Activated CD4-positive, alpha-beta memory T cell treated with anti-CD3 and anti-CD28 coated beads, Interleukin-2, amount 10 ng/mL, durations not matched to agents 7 days and 5 days (primary cell): Measurements from ENCODE around the gene FILIP1L. TPM values are rescaled to one million over a fixed set of nuclear protein-coding genes. Genes with fewer than 3 reads are reported as not detected.

ENCODE experiments used
- CTCF ChIA-PET: fragments of 350-600 bp; sonication (Branson Sonifier 250); formaldehyde crosslinking; loops from one replicate; lab custom pipeline; 2021; ENCODE audit warnings: antibody characterized with exemption, inconsistent platforms; lab: Charles Lee
- POLR2A ChIA-PET: fragments of 350-600 bp; sonication (Branson Sonifier 250); formaldehyde crosslinking; loops from one replicate; lab custom pipeline; 2021; ENCODE audit warnings: antibody characterized with exemption; lab: Charles Lee
- DNase-seq: peaks from one replicate; pipeline ENCODE4 v3.0.0-alpha.2; 2020
- H3K27ac Mint-ChIP-seq: one replicate; pipeline ENCODE4 v1.8.0; 2021; ENCODE audit warnings: mild to moderate bottlenecking, mixed read lengths
- H3K27me3 Mint-ChIP-seq: one replicate; pipeline ENCODE4 v1.8.0; 2021; ENCODE audit warnings: mixed read lengths
- H3K36me3 Mint-ChIP-seq: one replicate; pipeline ENCODE4 v1.8.0; 2021; ENCODE audit warnings: low read depth, mixed read lengths
- H3K4me1 Mint-ChIP-seq: one replicate; pipeline ENCODE4 v1.8.0; 2021; ENCODE audit warnings: mixed read lengths
- H3K4me3 Mint-ChIP-seq: one replicate; pipeline ENCODE4 v1.8.0; 2021; ENCODE audit warnings: mild to moderate bottlenecking, mixed read lengths
- H3K9me3 Mint-ChIP-seq: one replicate; pipeline ENCODE4 v1.8.0; 2021; ENCODE audit warnings: mixed read lengths
- total RNA-seq, 2 experiments: library from RNA; stranded (reverse); gene quantifications; one replicate each; pipeline ENCODE4 v1.2.3, GENCODE V29; 2021

Gene FILIP1L
- total RNA-seq, 2 experiments from 2014 or later: 1.9 to 2.0 TPM

DNA sequence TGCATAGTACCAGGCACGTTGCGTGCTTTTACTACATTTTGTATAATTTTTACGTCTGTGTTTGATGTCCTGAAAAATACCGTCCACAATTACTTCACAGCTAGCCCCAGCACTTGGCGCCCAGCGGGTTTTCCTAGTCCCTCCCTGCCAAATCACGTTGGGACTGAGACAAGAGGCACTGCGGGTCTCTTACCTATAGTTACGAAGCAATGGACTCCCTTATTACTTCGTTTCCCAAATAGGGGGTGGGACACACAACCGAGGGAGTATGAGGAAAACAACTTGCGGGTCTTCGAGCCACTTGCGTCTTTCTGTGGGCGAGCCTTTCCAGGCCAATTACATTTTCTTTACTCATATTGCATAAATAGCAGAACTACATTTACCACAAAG lies 297.3 kb downstream of the FILIP1L start:
- CTCF ChIA-PET: interaction anchor here (1.7 to 2.6 kb wide), 3 partner anchors 9 to 444 kb away, joined by 6 to 15 read pairs (median 9); partner anchors contain the start of gene TBC1D23
- H3K27me3 Mint-ChIP-seq: peaks cover 3% of the 10 kb centered on the region

DNA sequence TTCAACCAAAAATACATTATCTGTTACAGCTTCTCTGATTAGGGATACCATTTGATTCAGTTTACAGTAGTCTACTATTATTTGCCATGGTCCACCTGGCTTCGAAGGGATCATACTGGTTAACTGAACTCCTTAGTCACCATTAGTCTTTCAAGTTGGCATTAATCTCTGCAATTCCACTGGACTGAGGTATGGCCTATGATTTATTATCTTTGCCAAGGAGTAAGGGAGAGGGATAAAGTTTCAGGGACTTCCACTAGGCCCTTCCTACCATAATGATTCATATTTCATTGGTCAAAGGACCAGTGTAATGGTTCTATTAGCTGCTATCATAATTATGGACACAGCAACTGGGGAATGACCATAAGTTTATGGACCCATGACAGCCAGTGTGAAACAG lies 303.9 kb downstream of the FILIP1L start:
- CTCF ChIA-PET: no interaction called here
- peaks cover 5% of the 10 kb centered on the region for H3K27me3 Mint-ChIP-seq

More for the DNA sequence above, 297.3 kb downstream of the FILIP1L start:
- Mint-ChIP-seq H3K9me3 (no peaks in the 10 kb centered on the region), H3K36me3 (peaks cover 9% of the 10 kb centered on the region), H3K4me3 (peak overlapping the region; percentile 84), H3K4me1 (peaks cover 38% of the 10 kb centered on the region), H3K27ac (peak overlapping the region; percentile 76)
- DNase-seq: no peak
- POLR2A ChIA-PET: interaction anchor here (0.7 to 1.8 kb wide), 4 partner anchors 50 to 584 kb away, joined by 3 to 8 read pairs (median 6); partner anchors contain the start of genes LNP1 and TOMM70

DNA sequence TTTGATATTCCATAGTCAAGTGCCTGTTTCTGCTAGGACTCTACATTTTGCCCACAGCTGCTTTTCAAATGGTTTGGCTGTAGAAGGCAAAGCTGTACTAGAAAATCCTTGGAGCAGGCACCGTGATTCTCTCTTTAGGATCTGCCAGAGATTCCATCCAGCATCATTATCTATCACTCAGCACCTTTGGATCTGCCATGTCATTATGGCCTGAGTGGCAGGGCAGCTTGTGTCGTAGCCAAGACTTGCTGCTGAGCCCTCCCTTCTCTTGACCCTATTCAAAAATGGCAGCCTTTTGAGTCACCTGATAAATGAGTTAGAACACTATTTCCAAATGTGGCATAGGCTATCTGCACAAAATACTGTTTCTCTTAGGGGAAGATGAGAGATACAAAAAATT lies 304.7 kb downstream of the FILIP1L start:
- H3K4me1 Mint-ChIP-seq: no peaks in the 10 kb centered on the region
- H3K27ac Mint-ChIP-seq: no peak overlapping the region
- H3K27me3 Mint-ChIP-seq: peaks cover 5% of the 10 kb centered on the region
- no peak overlapping the region for H3K4me3 Mint-ChIP-seq
- peaks cover 6% of the 10 kb centered on the region for H3K9me3 Mint-ChIP-seq
- peaks cover 4% of the 10 kb centered on the region for H3K36me3 Mint-ChIP-seq
- DNase-seq: no peak
- ChIA-PET POLR2A (no interaction called here), CTCF (interaction anchor here (0.9 to 2.3 kb wide), 2 partner anchors 9 kb away, joined by 3 to 9 read pairs; partner anchors contain the start of gene CMSS1)

More for the DNA sequence above, 303.9 kb downstream of the FILIP1L start:
- Mint-ChIP-seq H3K4me3 (no peak overlapping the region), H3K9me3 (peaks cover 5% of the 10 kb centered on the region), H3K4me1 (no peaks in the 10 kb centered on the region), H3K36me3 (peaks cover 4% of the 10 kb centered on the region), H3K27ac (no peak overlapping the region)
- POLR2A ChIA-PET: no interaction called here
- no peak for DNase-seq

DNA sequence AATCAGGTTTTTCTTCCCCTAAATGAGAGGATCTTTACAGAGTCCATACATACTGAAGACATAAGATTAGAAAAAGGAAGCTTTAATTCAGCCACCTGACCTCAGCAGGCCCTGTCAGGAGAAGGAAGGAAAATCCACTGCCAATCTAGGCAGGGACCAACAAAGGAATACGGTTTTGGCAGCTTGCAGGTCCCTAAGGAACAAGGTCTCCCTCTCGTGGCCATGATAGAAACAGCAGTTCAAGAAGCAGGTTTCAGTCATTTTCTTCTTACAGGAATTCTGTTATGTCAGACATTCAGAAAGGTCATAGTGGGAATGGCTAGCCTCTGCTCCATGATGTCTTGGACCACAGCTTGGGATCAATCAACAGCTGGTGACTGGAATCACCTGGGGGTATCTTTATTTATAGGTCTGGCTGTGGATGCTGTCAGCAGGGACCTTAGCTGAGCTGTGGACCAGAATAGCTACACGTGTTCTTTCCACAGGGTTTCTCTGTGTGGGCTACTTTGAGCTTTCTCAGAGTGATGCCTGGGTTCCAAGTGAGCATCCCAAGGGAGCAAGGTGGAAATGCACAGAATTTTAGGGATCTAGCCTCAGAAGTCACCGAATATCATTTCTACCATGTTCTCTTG lies 306.0 kb downstream of the FILIP1L start:
- POLR2A ChIA-PET: interaction anchor here (0.9 kb wide), 1 partner anchor 10 kb away, joined by 4 read pairs; the partner anchor contains the start of gene CMSS1
- H3K4me1 Mint-ChIP-seq: no peaks in the 10 kb centered on the region
- CTCF ChIA-PET: interaction anchor here (1.0 to 2.3 kb wide), 6 partner anchors 10 to 684 kb away, joined by 3 to 9 read pairs (median 4); partner anchors contain the start of genes CMSS1 and TMEM45A

DNA sequence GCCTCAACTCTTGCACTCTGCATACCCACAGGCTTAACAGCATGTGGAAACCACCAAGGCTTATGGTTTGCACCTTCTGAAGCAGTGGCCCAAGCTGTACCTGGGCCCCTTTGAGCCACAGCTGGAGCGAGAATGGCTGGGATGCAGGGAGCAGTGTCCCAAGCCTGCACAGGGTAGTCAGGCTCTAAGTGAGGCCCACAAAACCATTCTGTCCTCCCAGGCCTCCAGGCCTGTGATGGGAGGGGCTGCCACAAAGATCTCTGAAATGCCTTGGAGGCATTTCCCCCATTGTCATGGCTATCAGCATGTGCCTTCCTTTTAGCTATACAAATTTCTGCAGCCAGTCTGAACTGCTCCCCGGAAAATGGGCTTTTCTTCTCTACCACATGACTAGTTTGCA lies 309.1 kb downstream of the FILIP1L start:
- Mint-ChIP-seq H3K27ac (no peak overlapping the region), H3K36me3 (peaks cover 4% of the 10 kb centered on the region), H3K4me3 (no peak overlapping the region), H3K9me3 (peaks cover 12% of the 10 kb centered on the region), H3K27me3 (no peaks in the 10 kb centered on the region), H3K4me1 (no peaks in the 10 kb centered on the region)
- POLR2A ChIA-PET: no interaction called here
- CTCF ChIA-PET: no interaction called here
- DNase-seq: no peak

More for the DNA sequence above, 306.0 kb downstream of the FILIP1L start:
- peaks cover 4% of the 10 kb centered on the region for H3K36me3 Mint-ChIP-seq
- H3K27me3 Mint-ChIP-seq: peaks cover 5% of the 10 kb centered on the region
- H3K4me3 Mint-ChIP-seq: no peak overlapping the region
- no peak overlapping the region for H3K27ac Mint-ChIP-seq
- peaks cover 12% of the 10 kb centered on the region for H3K9me3 Mint-ChIP-seq
- DNase-seq: peak; percentile 31

DNA sequence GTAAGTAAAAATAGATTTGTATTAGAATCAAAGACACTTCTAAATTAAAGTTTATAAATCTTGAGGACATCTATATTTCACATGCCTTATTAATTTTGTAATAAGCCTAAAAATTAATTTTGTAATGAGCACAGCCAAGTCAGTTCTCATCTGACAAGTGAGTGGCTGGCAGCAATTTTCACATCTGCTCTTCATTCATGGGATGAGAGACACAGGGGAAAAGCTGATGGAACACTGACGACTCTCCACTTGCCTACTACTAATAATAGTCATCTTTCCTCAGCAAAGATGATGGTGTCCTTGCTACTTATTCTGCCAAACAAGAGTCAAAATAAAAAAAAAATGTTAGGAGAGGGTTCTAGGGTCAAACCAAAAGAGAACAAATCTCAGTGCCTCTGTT lies 311.0 kb downstream of the FILIP1L start:
- ChIA-PET CTCF (no interaction called here), POLR2A (no interaction called here)
- no peak for DNase-seq
- H3K4me3 Mint-ChIP-seq: no peak overlapping the region
- peaks cover 12% of the 10 kb centered on the region for H3K9me3 Mint-ChIP-seq
- peaks cover 4% of the 10 kb centered on the region for H3K36me3 Mint-ChIP-seq
- H3K27me3 Mint-ChIP-seq: no peaks in the 10 kb centered on the region
- H3K4me1 Mint-ChIP-seq: no peaks in the 10 kb centered on the region
- H3K27ac Mint-ChIP-seq: no peak overlapping the region

DNA sequence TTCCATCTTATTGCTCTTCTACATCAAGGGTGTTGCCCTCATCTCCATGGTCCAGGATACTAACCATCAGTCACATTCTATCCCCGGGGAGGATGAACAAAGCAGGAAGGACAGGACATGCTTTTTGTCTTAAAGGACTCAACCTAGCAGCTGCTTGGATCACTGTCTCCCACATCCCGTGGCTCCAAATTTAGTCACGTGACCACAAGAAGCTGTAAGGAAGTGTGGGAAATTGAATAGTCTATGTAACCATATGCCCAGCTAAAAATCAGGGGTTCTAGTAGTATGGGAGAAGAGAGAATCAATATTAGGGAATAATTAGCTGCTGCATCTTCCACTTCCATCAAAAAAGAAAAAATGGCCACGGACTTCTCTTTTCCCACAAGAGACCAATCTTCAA lies 314.9 kb downstream of the FILIP1L start:
- H3K27ac Mint-ChIP-seq: no peak overlapping the region
- peaks cover 5% of the 10 kb centered on the region for H3K9me3 Mint-ChIP-seq
- H3K27me3 Mint-ChIP-seq: no peaks in the 10 kb centered on the region
- DNase-seq: no peak
- no peaks in the 10 kb centered on the region for H3K36me3 Mint-ChIP-seq
- no peak overlapping the region for H3K4me3 Mint-ChIP-seq
- CTCF ChIA-PET: no interaction called here
- no peaks in the 10 kb centered on the region for H3K4me1 Mint-ChIP-seq
- POLR2A ChIA-PET: no interaction called here

DNA sequence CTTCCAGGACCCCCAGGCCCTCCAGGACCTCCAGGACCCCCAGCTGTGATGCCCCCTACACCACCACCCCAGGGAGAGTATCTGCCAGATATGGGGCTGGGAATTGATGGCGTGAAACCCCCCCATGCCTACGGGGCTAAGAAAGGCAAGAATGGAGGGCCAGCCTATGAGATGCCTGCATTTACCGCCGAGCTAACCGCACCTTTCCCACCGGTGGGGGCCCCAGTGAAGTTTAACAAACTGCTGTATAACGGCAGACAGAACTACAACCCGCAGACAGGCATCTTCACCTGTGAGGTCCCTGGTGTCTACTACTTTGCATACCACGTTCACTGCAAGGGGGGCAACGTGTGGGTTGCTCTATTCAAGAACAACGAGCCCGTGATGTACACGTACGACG lies 318.7 kb downstream of the FILIP1L start:
- Mint-ChIP-seq H3K9me3 (no peaks in the 10 kb centered on the region), H3K27me3 (peaks cover 2% of the 10 kb centered on the region), H3K27ac (no peak overlapping the region), H3K4me3 (no peak overlapping the region), H3K4me1 (no peaks in the 10 kb centered on the region), H3K36me3 (no peaks in the 10 kb centered on the region)
- POLR2A ChIA-PET: no interaction called here
- DNase-seq: no peak
- CTCF ChIA-PET: no interaction called here

DNA sequence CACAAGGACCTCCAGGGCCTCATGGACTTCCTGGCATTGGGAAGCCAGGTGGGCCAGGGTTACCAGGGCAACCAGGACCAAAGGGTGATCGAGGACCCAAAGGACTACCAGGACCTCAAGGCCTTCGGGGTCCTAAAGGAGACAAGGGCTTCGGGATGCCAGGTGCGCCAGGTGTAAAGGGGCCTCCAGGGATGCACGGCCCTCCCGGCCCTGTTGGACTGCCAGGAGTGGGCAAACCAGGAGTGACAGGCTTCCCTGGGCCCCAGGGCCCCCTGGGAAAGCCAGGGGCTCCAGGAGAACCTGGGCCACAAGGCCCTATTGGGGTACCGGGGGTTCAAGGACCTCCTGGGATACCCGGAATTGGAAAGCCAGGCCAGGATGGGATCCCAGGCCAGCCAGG lies 319.8 kb downstream of the FILIP1L start:
- Mint-ChIP-seq H3K27ac (no peak overlapping the region), H3K9me3 (no peaks in the 10 kb centered on the region), H3K27me3 (peaks cover 4% of the 10 kb centered on the region), H3K36me3 (no peaks in the 10 kb centered on the region), H3K4me3 (no peak overlapping the region), H3K4me1 (no peaks in the 10 kb centered on the region)
- ChIA-PET CTCF (no interaction called here), POLR2A (no interaction called here)
- DNase-seq: no peak

DNA sequence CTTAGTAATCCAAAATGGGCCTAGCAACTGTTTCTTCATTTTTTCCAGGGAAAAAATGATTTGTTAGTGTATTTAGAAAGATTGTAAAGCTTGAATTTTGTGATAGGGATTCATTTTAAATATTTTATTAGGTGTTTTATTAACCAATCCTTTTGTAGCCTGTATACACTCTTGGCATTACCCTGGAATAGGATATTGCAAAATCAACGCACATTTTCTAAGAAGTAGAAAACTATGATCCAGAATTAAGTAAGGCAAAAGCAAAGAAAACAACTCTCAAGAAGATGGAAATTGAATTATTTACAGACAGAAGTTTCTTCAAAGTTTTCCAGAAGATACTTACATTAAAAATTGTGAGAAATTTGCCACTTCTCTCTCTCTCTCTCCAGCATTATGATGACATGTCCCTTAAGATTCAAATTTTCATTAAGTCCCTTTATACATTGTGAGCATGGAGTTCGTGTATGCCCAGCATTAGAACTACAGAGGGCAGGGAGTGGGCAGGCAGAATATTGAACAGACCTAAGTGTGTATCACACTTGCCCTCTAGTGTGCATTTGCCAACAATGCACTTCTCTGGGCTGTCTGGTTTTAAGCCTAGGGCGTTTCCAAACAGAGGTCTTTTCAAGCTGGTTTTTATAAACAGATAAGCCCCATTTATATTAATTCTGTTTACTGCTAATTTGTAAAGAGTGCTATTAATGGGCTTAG lies 325.1 kb downstream of the FILIP1L start:
- H3K27ac Mint-ChIP-seq: no peak overlapping the region
- POLR2A ChIA-PET: no interaction called here
- no peak for DNase-seq
- no peak overlapping the region for H3K4me3 Mint-ChIP-seq
- CTCF ChIA-PET: interaction anchor here (0.5 kb wide), 1 partner anchor 974 kb away, joined by 3 read pairs; no protein-coding TSS in a partner anchor
- no peaks in the 10 kb centered on the region for H3K9me3 Mint-ChIP-seq
- H3K27me3 Mint-ChIP-seq: peaks cover 10% of the 10 kb centered on the region
- no peaks in the 10 kb centered on the region for H3K36me3 Mint-ChIP-seq
- H3K4me1 Mint-ChIP-seq: no peaks in the 10 kb centered on the region

Other genes starting within 250 kb of the FILIP1L start
- 10 to 100 TPM; 26.5 to 29.3 TPM for gene TBC1D23, start 146.5 kb upstream of the FILIP1L start, total RNA-seq
- gene NIT2, start 220.3 kb upstream of the FILIP1L start, total RNA-seq: 10 to 100 TPM; 36.8 to 38.8 TPM